ENCODE data around the gene LRMDA. TPM values are rescaled to one million over a fixed set of nuclear protein-coding genes. Genes with fewer than 3 reads are reported as not detected.

Gene LRMDA
- total RNA-seq, 1 experiment from 2014 or later = 4.8 TPM

- Histone ChIP-seq H3K4me1 (ENCODE audit: control insufficient read depth in 1 of 2, insufficient read depth in 2 of 2, low read length in 2 of 2) (no peaks in the 10 kb centered on the region), H4K20me1 (ENCODE audit: insufficient read depth) (no peaks in the 10 kb centered on the region), H3K27ac (ENCODE audit: low read depth, low read length) (no peak overlapping the region), H2AFZ (ENCODE audit: low read depth, low read length, poor library complexity, severe bottlenecking) (no peak overlapping the region), H3K36me3 (ENCODE audit: control insufficient read depth in 1 of 2, insufficient read depth in 2 of 2, low read length in 2 of 2) (no peaks in the 10 kb centered on the region), H3K27me3 (ENCODE audit: insufficient read depth, low read length) (no peaks in the 10 kb centered on the region), H3K9ac (ENCODE audit: low read length) (no peak overlapping the region), H3K4me3 (replicated peaks in 1 of 2; ENCODE audit: low read depth in 1 of 2, low read length in 2 of 2) (no peak overlapping the region), H3K9me2 (ENCODE audit: insufficient read depth) (no peaks in the 10 kb centered on the region), H3K9me3 (ENCODE audit: control insufficient read depth in 1 of 2, insufficient read depth in 1 of 2, low read depth in 1 of 2, low read length in 2 of 2) (no peaks in the 10 kb centered on the region), H3K79me2 (ENCODE audit: insufficient read depth, low read length) (no peaks in the 10 kb centered on the region), H3K4me2 (ENCODE audit: low read length) (no peak overlapping the region)
- TF ChIP-seq REST (IDR thresholded peaks at IDR 0.05; ENCODE audit: low read depth) (no peak), ZFX (IDR thresholded peaks at IDR 0.05) (no peak), CTCF (IDR thresholded peaks at IDR 0.05 in 2 of 3, conservative IDR thresholded peaks at IDR 0.05 in 1 of 3; ENCODE audit: borderline replicate concordance in 1 of 3, insufficient read depth in 1 of 3, low read depth in 2 of 3, low read length in 2 of 3) (no peak), JUND (IDR thresholded peaks at IDR 0.05) (no peak), YY1 (IDR thresholded peaks at IDR 0.05; ENCODE audit: extremely low read depth, insufficient replicate concordance, low read depth, low read length) (no peak), EGR1 (IDR thresholded peaks at IDR 0.05; ENCODE audit: low read depth) (no peak), TCF7L2 (IDR thresholded peaks at IDR 0.05; ENCODE audit: borderline replicate concordance, extremely low read depth, insufficient read depth, insufficient read length) (no peak), EZH2phosphoT487 (IDR thresholded peaks at IDR 0.05; ENCODE audit: borderline replicate concordance) (no peak), SIN3A (IDR thresholded peaks at IDR 0.05; ENCODE audit: low read depth) (no peak), ZNF274 (IDR thresholded peaks at IDR 0.05; ENCODE audit: low read depth, low read length) (no peak), POLR2A (IDR thresholded peaks at IDR 0.05; ENCODE audit: borderline replicate concordance, extremely low read depth, insufficient read depth, insufficient read length) (no peak), ZBTB33 (IDR thresholded peaks at IDR 0.05; ENCODE audit: extremely low read depth, insufficient replicate concordance, low read length) (no peak), RAD21 (IDR thresholded peaks at IDR 0.05; ENCODE audit: low read depth) (no peak)
- BruUV-seq (replicated peaks) = no TSS peak
- DNase-seq (ENCODE audit: low read depth, low spot score) = no peak
- ChIA-PET RAD21 (ENCODE audit: low non-redundant PET in 1 of 2, low total read pairs in 2 of 2, uncharacterized antibody in 2 of 2, unreplicated experiment in 2 of 2) (no interaction called here), CTCF (no interaction called here), POLR2A (no interaction called here)
- ATAC-seq = no peak
- intact Hi-C loops (cut with micrococcal nuclease) = no loop called here
Measured at GRCh38 chr10:75862935-75863334, 431.5 kb downstream of the LRMDA start.

Measured in HCT116 (cell line).